ENCODE results near the gene MRGPRF. TPM values are rescaled to one million over a fixed set of nuclear protein-coding genes. Genes with fewer than 3 reads are reported as not detected.

Gene MRGPRF
- total RNA-seq, 1 experiment from 2014 or later, result 0.76 TPM

DNA sequence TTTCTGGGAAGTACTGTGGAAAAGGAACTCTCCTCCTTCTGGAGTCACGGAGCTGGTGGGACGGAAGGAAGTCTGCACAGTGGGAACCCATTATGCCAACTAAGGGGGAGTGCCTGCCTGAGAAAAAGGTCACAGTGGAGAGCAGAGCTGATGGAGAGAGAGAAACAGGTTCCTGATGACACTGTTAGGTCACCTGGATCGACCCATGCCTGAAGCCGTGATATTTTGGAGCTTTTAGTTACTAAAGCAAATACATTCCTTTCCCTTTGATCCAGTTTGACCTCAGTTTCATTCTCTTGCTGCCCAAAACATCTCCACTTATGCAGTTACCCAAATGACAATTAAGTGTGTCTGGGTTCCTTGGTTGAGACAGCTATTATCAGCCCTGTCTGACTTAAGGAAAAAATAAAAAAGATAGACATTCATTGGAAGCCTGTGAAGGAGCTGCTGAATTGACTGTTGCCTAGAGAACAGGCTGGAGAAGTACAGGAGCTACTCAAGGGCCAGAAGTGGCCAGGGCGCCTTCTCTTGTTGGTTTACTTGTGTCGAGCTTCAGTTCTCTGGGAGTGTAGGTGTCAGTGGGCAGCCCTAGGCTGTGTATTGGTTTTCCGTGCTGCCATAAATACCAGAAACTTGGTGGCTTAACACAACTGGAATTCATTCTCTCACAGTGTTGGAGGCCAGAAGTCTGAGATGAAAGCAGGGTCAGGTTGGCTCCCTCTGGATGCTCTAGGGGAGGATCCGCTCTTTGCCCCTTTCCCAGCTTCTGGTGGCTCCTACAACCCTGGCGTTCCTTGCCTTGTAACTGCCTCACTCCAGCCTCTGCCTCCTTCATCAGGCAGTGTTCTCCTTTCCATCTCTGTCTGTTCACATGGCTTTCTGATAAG lies 45.9 kb downstream of the MRGPRF start:
- Histone ChIP-seq H3K79me2 (ENCODE audit: insufficient read depth, low read length) (no peaks in the 10 kb centered on the region), H3K9me3 (ENCODE audit: control insufficient read depth in 1 of 2, insufficient read depth in 1 of 2, low read depth in 1 of 2, low read length in 2 of 2) (peaks cover 0 to 3% of the 10 kb centered on the region in 2 experiments; a peak in 1 of 4 replicates), H3K27ac (ENCODE audit: low read depth, low read length) (no peak overlapping the region), H3K9me2 (ENCODE audit: insufficient read depth) (no peaks in the 10 kb centered on the region), H3K9ac (ENCODE audit: low read length) (no peak overlapping the region), H2AFZ (ENCODE audit: low read depth, low read length, poor library complexity, severe bottlenecking) (no peak overlapping the region), H3K4me3 (replicated peaks in 1 of 2; ENCODE audit: low read depth in 1 of 2, low read length in 2 of 2) (no peak overlapping the region), H3K36me3 (ENCODE audit: control insufficient read depth in 1 of 2, insufficient read depth in 2 of 2, low read length in 2 of 2) (no peaks in the 10 kb centered on the region), H3K4me2 (ENCODE audit: low read length) (no peak overlapping the region), H3K4me1 (ENCODE audit: control insufficient read depth in 1 of 2, insufficient read depth in 2 of 2, low read length in 2 of 2) (no peaks in the 10 kb centered on the region), H4K20me1 (ENCODE audit: insufficient read depth) (no peaks in the 10 kb centered on the region), H3K27me3 (ENCODE audit: insufficient read depth, low read length) (no peaks in the 10 kb centered on the region)
- no peak for DNase-seq (ENCODE audit: low read depth, low spot score)
- RAD21 ChIA-PET (ENCODE audit: low non-redundant PET in 1 of 2, low total read pairs in 2 of 2, uncharacterized antibody in 2 of 2, unreplicated experiment in 2 of 2), result no interaction called here
- no peak for TF ChIP-seq POLR2A (IDR thresholded peaks at IDR 0.05; ENCODE audit: borderline replicate concordance, extremely low read depth, insufficient read depth, insufficient read length)
- no peak for TF ChIP-seq RAD21 (IDR thresholded peaks at IDR 0.05; ENCODE audit: low read depth)
- TF ChIP-seq ELF1 (IDR thresholded peaks at IDR 0.05; ENCODE audit: borderline replicate concordance, low read depth), result no peak
- no peak for TF ChIP-seq SP1 (IDR thresholded peaks at IDR 0.05; ENCODE audit: low read depth)
- TF ChIP-seq SRF (IDR thresholded peaks at IDR 0.05; ENCODE audit: low read depth), result no peak
- no peak for TF ChIP-seq FOSL1 (IDR thresholded peaks at IDR 0.05; ENCODE audit: low read depth)
- TF ChIP-seq TCF7L2 (IDR thresholded peaks at IDR 0.05; ENCODE audit: borderline replicate concordance, extremely low read depth, insufficient read depth, insufficient read length), result no peak
- no peak for TF ChIP-seq REST (IDR thresholded peaks at IDR 0.05; ENCODE audit: low read depth)
- no peak for TF ChIP-seq CEBPB (IDR thresholded peaks at IDR 0.05; ENCODE audit: low read depth)
- TF ChIP-seq EZH2phosphoT487 (IDR thresholded peaks at IDR 0.05; ENCODE audit: borderline replicate concordance), result no peak
- TF ChIP-seq EGR1 (IDR thresholded peaks at IDR 0.05; ENCODE audit: low read depth), result no peak
- no peak for TF ChIP-seq SIN3A (IDR thresholded peaks at IDR 0.05; ENCODE audit: low read depth)
- no TSS peak for BruUV-seq (replicated peaks)
- intact Hi-C loops (cut with micrococcal nuclease), result no loop called here
- CTCF ChIA-PET, result interaction anchor here (0.9 kb wide), 1 partner anchor 11 kb away, joined by 5 read pairs; no protein-coding TSS in a partner anchor
- POLR2A ChIA-PET, result no interaction called here
- ATAC-seq, result no peak
